Body of pancreas (tissue), 4 donors: Measurements from ENCODE around the gene CSF3.

Source experiments
- CTCF ChIP-seq, 7 experiments: fragments of 450-650 bp in 4 of 7; fragments of 200-600 bp in 3 of 7; sonication (generic) in 3 of 7; IDR thresholded peaks; one replicate each; pipeline ENCODE4 v1.5.1; 2016 to 2019; ENCODE audit warnings: antibody characterized with exemption in 7 of 7
- POLR2A ChIP-seq, 3 donors: fragments of 450-650 bp; IDR thresholded peaks; one replicate each; pipeline ENCODE4 v1.6.1; 2016; ENCODE audit warnings: antibody characterized with exemption in 3 of 3, mild to moderate bottlenecking in 2 of 3

- TF ChIP-seq CTCF (IDR thresholded peaks at IDR 0.05) (no peak), POLR2A (IDR thresholded peaks at IDR 0.05) (no peak)
Observed at GRCh38 chr17:40025991-40026815, 11.0 kb downstream of the CSF3 start.
